ENCODE data around the gene CNTN6. TPM values are rescaled to one million over a fixed set of nuclear protein-coding genes. Genes with fewer than 3 reads are reported as not detected.

Gene CNTN6
- total and polyA plus RNA-seq, 2 experiments from 2014 or later, result not detected

GRCh38 chr3:1197051-1197450 lies 104.2 kb downstream of the CNTN6 start (continued):
- no peak for TF ChIP-seq ZNF462 (CRISPR knock-in tag; IDR thresholded peaks at IDR 0.05)

- Mint-ChIP-seq H3K9me3 (peaks cover 68% of the 10 kb centered on the region), H3K36me3 (ENCODE audit: low read depth) (peaks cover 20% of the 10 kb centered on the region; the same call in 2 of the 3 replicates), H3K4me1 (no peaks in the 10 kb centered on the region), H3K27me3 (ENCODE audit: insufficient read depth, low read depth, poor library complexity) (peaks cover 5% of the 10 kb centered on the region), H3K27ac (no peak overlapping the region), H3K4me3 (no peak overlapping the region)
- Histone ChIP-seq H3K27me3 (ENCODE audit: insufficient read depth) (no peaks in the 10 kb centered on the region), H2AFZ (no peak overlapping the region), H3K4me3 (no peak overlapping the region), H3F3A (replicated peaks; ENCODE audit: low read depth) (no peaks in the 10 kb centered on the region), H3K36me3 (ENCODE audit: insufficient read depth) (no peaks in the 10 kb centered on the region), H3K9me2 (ENCODE audit: insufficient read depth) (no peaks in the 10 kb centered on the region; the same call in 1 of the 2 replicates), H3K4me1 (ENCODE audit: insufficient read depth) (no peaks in the 10 kb centered on the region), H4K20me1 (replicated peaks; ENCODE audit: insufficient read depth) (no peaks in the 10 kb centered on the region), H3K79me2 (replicated peaks; ENCODE audit: insufficient read depth) (no peaks in the 10 kb centered on the region), H3K27ac (ENCODE audit: low read depth) (no peak overlapping the region), H3K4me2 (no peak overlapping the region)
- DNase-seq (ENCODE audit: low spot score) (no peak), ATAC-seq (no peak)
- TF ChIP-seq CREB1 (CRISPR knock-in tag; IDR thresholded peaks at IDR 0.05; ENCODE audit: low read depth) (no peak), ZNF331 (CRISPR knock-in tag; IDR thresholded peaks at IDR 0.05; ENCODE audit: low read depth) (no peak)
These were observed 107.5 kb downstream of the CNTN6 start for GRCh38 chr3:1200371-1200770.

- Mint-ChIP-seq H3K27ac (no peak overlapping the region), H3K27me3 (ENCODE audit: insufficient read depth, low read depth, poor library complexity) (no peaks in the 10 kb centered on the region), H3K4me3 (no peak overlapping the region), H3K9me3 (peaks cover 30% of the 10 kb centered on the region), H3K36me3 (ENCODE audit: low read depth) (peaks cover 9% of the 10 kb centered on the region; the same call in 1 of the 3 replicates), H3K4me1 (no peaks in the 10 kb centered on the region)
- no peak overlapping the region for H3K27ac ChIP-seq (ENCODE audit: low read depth)
- H3F3A ChIP-seq (replicated peaks; ENCODE audit: low read depth), result no peaks in the 10 kb centered on the region
- no peak overlapping the region for H3K4me3 ChIP-seq
- no peaks in the 10 kb centered on the region for H3K27me3 ChIP-seq (ENCODE audit: insufficient read depth)
- no peaks in the 10 kb centered on the region for H4K20me1 ChIP-seq (replicated peaks; ENCODE audit: insufficient read depth)
- no peaks in the 10 kb centered on the region for H3K36me3 ChIP-seq (ENCODE audit: insufficient read depth)
- H3K4me1 ChIP-seq (ENCODE audit: insufficient read depth), result no peaks in the 10 kb centered on the region; the same call in 1 of the 2 replicates
- no peaks in the 10 kb centered on the region for H3K79me2 ChIP-seq (replicated peaks; ENCODE audit: insufficient read depth)
- DNase-seq (ENCODE audit: low spot score) (no peak), ATAC-seq (no peak)
- peaks cover 5% of the 10 kb centered on the region for H3K9me2 ChIP-seq (ENCODE audit: insufficient read depth)
- TF ChIP-seq EZH2phosphoT487 (IDR thresholded peaks at IDR 0.05; ENCODE audit: unreplicated experiment) (no peak), STAT1 (IDR thresholded peaks at IDR 0.05; ENCODE audit: unreplicated experiment) (no peak), JUNB (IDR thresholded peaks at IDR 0.05; ENCODE audit: unreplicated experiment) (no peak), CREB1 (CRISPR knock-in tag; IDR thresholded peaks at IDR 0.05; ENCODE audit: low read depth) (no peak)
- no peak overlapping the region for H3K4me2 ChIP-seq
- H2AFZ ChIP-seq, result no peak overlapping the region
These were observed 115.1 kb downstream of the CNTN6 start for GRCh38 chr3:1207904-1208303.

Measured in GM23338 (cell line).